Activated CD4-positive, alpha-beta T cell treated with anti-CD3 and anti-CD28 coated beads for 36 hours (primary cell): ENCODE measurements around the gene SV2A. TPM values are rescaled to one million over a fixed set of nuclear protein-coding genes. Genes with fewer than 3 reads are reported as not detected.

Experiments
- ATAC-seq: fragments of 200-7000 bp; cut with Tn5 transposase; one replicate; pipeline ENCODE4 v1.10.0; 2021; ENCODE audit warnings: mild to moderate bottlenecking, moderate library complexity
- CTCF ChIA-PET: fragments of 350-600 bp; sonication (Branson Sonifier 250); formaldehyde crosslinking; loops from one replicate; lab custom pipeline; 2021; ENCODE audit warnings: antibody characterized with exemption; lab: Charles Lee
- POLR2A ChIA-PET: fragments of 350-600 bp; sonication (Branson Sonifier 250); formaldehyde crosslinking; loops from one replicate; lab custom pipeline; 2021; ENCODE audit warnings: antibody characterized with exemption, inconsistent platforms; lab: Charles Lee
- DNase-seq: peaks from one replicate; pipeline ENCODE4 v3.0.0-alpha.2; 2020
- H3K27ac Mint-ChIP-seq: one replicate; pipeline ENCODE4 v1.8.0; 2021; ENCODE audit warnings: mixed read lengths
- H3K27me3 Mint-ChIP-seq: one replicate; pipeline ENCODE4 v1.8.0; 2021; ENCODE audit warnings: mixed read lengths
- H3K36me3 Mint-ChIP-seq: one replicate; pipeline ENCODE4 v1.8.0; 2021; ENCODE audit warnings: low read depth, mixed read lengths
- H3K4me1 Mint-ChIP-seq: one replicate; pipeline ENCODE4 v1.8.0; 2021; ENCODE audit warnings: mixed read lengths
- H3K4me3 Mint-ChIP-seq: one replicate; pipeline ENCODE4 v1.8.0; 2021; ENCODE audit warnings: mild to moderate bottlenecking, moderate library complexity, mixed read lengths
- H3K9me3 Mint-ChIP-seq: one replicate; pipeline ENCODE4 v1.8.0; 2021; ENCODE audit warnings: low read depth, mixed read lengths
- intact Hi-C, 2 experiments: fragments of 100-400 bp; cut with DNase I in 1 of 2; cut with micrococcal nuclease in 1 of 2; formaldehyde crosslinking; loops; one replicate each; pipeline versions ENCODE4 v1.14.2 to v1.15.1; 2022 to 2024; cut with DNase I, micrococcal nuclease
- total RNA-seq, 2 experiments: library from RNA; stranded (reverse); gene quantifications; one replicate each; pipeline ENCODE4 v1.2.3, GENCODE V29; 2021

The SV2A gene
- total RNA-seq, 2 experiments from 2014 or later, result 7.8 to 8.5 TPM

DNA sequence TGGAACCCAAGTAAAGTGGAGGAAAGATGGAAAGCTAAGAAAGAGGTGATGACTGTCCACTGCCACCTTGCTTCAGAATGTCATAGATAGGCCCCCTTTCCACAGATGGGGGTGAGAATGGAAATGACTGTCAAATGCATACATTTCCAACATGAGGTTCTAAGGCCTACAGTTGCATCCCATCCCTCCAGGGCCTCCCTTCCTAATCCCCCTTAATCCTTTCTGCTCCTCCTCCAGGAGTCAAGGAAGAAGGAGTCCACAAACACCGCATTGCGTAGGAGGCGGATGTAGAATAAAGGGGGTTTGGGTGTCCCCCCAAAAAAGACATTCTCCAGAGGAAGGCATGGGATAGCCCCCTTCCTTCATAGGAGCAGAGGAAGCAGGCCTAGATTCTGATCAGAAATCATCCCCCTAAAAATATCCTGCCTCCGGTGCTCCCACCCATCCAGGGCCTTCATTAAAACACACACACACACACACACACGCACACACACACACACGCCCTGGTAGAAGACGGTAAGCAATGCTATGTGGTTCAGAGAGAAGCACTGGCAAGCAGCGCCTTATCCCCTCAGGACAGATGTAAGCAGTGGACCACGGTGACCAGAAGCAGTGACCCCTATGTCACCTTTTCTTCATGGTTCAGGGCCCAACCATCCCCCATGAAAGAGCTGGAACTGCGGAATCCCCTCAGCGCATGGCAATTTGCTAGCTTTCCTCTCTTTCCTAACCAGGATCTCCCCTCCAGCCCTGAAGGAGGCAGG is 2.0 kb downstream of the SV2A start:
- H3K27ac Mint-ChIP-seq, result no peak overlapping the region
- H3K36me3 Mint-ChIP-seq, result no peaks in the 10 kb centered on the region
- ChIA-PET CTCF (interaction anchor here (0.7 kb wide), 1 partner anchor 121 kb away, joined by 4 read pairs; no protein-coding TSS in a partner anchor), POLR2A (interaction anchor here (1.1 kb wide), 1 partner anchor 13 kb away, joined by 3 read pairs; no protein-coding TSS in a partner anchor)
- ATAC-seq (no peak), DNase-seq (no peak)
- peaks cover 19% of the 10 kb centered on the region for H3K4me1 Mint-ChIP-seq
- peaks cover 2% of the 10 kb centered on the region for H3K27me3 Mint-ChIP-seq
- intact Hi-C loops, result no loop called here
- H3K9me3 Mint-ChIP-seq, result no peaks in the 10 kb centered on the region
- peak overlapping the region; percentile 78 for H3K4me3 Mint-ChIP-seq

DNA sequence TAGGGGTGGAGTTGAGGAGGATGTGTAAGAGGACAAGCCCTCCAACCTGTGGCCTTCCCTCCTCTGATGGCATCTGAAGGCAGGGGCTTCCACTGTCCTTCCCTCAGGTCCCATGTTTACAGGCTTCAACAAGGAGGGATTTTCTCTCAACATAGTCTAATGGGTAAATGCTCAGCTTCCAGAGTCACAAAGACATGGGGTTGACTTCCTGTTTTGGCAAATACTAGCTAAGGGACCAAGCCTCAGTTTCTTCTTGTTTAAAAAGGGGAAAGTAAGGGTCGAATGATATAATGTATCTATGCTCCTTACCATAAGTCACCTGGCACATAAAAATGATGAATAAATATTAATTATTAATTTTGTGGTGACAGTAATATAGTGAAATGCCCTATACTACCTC is 3.1 kb downstream of the SV2A start:
- Mint-ChIP-seq H3K27ac (no peak overlapping the region), H3K4me1 (peaks cover 19% of the 10 kb centered on the region), H3K36me3 (no peaks in the 10 kb centered on the region), H3K27me3 (peaks cover 2% of the 10 kb centered on the region), H3K9me3 (no peaks in the 10 kb centered on the region), H3K4me3 (no peak overlapping the region)
- DNase-seq (no peak), ATAC-seq (no peak)
- intact Hi-C loops, result no loop called here
- ChIA-PET CTCF (no interaction called here), POLR2A (interaction anchor here (0.5 kb wide), 1 partner anchor 358 kb away, joined by 6 read pairs; no protein-coding TSS in a partner anchor)

DNA sequence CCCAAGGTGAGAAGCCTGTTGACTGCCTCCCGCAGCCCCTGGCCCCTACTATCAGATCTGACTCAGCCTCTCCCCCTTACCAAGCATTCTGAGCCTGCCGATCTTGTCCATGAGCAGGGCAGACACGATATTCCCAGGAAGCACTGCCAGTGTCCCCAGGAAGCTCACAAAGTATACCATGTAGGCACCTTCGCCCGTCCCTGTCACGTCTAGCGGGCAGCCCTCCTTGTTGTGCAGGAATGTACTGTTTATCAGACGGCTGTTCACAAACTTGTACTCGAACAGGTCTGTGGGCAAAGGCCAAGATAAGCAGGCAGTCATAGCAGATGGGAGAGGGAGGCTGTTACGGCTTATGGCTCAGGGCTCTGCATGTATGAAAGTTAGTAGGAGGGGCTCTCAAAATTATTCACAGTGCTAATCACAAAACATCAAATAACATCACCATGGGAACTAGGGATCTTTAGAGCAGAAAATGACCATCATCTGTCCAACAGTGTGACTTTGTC is 11.0 kb downstream of the SV2A start:
- Mint-ChIP-seq H3K4me1 (no peaks in the 10 kb centered on the region), H3K4me3 (no peak overlapping the region), H3K36me3 (peaks cover 9% of the 10 kb centered on the region), H3K27me3 (no peaks in the 10 kb centered on the region), H3K9me3 (no peaks in the 10 kb centered on the region), H3K27ac (no peak overlapping the region)
- ChIA-PET POLR2A (no interaction called here), CTCF (interaction anchor here (0.5 kb wide), 1 partner anchor 210 kb away, joined by 3 read pairs; no protein-coding TSS in a partner anchor)
- intact Hi-C loops, result no loop called here
- DNase-seq (no peak), ATAC-seq (no peak)

DNA sequence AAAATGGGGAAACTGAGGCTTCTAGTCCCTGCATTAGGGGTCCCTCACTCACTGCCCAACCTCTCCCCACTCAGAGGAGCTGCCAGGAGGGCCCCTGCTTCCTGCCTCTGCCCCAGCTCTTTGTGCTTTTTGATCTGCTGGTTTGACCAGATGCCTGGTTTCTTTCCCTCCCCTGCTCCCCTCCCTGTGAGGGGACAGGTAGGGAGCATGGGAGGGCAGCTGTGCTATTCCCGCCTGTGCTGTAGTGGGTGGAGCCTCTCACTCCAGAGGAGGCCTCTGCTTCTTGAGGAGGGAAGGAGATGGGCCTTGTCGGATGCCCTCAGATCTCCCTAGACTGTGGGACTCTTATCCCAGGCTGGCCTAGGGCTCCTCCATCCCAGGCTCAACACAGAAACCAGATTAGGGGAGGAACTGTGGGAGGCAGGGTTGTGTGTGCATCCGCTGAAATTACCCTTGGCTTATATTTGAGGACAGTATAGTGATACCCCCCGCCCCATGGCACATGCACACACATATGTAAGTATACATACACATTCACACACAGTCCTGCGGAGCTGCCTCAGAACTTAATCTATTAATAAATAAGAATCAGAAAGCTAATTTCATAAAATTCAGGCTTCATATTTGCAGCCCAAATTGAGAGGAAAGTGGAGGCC is 13.7 kb downstream of the SV2A start:
- Mint-ChIP-seq H3K36me3 (peaks cover 25% of the 10 kb centered on the region), H3K27ac (no peak overlapping the region), H3K4me1 (peaks cover 15% of the 10 kb centered on the region), H3K9me3 (no peaks in the 10 kb centered on the region), H3K4me3 (no peak overlapping the region), H3K27me3 (no peaks in the 10 kb centered on the region)
- DNase-seq (no peak), ATAC-seq (no peak)
- ChIA-PET CTCF (interaction anchor here (0.6 kb wide), 1 partner anchor 15 kb away, joined by 4 read pairs; no protein-coding TSS in a partner anchor), POLR2A (interaction anchor here (1.3 kb wide), 1 partner anchor 16 kb away, joined by 3 read pairs; a partner anchor contains a TSS)
- intact Hi-C loops, result no loop called here

DNA sequence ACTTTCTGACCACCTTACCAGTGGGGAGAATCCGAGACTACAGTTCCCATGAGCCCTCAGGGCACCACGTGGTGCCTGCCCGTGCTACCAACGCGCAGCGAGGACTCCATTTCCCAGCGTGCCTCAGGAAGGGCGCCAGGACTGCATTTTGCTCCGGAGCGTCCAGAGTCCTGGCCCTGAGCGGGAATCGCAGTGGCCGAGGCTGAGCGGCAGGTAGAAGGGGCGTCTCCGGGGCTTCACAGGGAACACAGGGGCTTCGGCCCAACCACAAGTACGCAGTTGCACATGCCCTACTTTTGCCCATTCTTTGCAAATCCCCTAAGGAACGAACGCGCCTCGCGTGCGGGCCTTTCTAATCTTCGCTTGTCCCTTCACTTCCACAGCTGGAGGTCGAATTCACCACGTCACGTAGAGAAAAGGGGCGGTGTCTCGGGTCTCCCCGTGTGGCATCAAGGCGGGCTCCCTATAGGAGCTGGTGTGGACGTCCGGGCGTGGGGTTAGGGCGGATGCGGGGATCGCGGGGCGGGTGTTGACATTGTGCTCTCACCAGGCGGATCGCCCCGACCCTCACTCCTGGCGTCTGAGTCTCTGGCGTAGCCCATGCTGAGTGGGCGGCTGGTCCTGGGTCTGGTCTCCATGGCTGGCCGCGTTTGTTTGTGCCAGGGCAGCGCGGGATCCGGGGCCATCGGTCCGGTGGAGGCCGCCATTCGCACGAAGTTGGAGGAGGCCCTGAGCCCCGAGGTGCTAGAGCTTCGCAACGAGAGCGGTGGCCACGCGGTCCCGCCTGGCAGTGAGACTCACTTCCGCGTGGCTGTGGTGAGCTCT is 18.0 kb downstream of the SV2A start, which contains the start of gene BOLA1:
Gene BOLA1 (plus strand): TSS at position 109 of the 825 bp plus-strand sequence. CDS start 492 bp downstream, at position 601.
- H3K9me3 Mint-ChIP-seq, result no peaks in the 10 kb centered on the region
- peak; percentile 99 for ATAC-seq

DNA sequence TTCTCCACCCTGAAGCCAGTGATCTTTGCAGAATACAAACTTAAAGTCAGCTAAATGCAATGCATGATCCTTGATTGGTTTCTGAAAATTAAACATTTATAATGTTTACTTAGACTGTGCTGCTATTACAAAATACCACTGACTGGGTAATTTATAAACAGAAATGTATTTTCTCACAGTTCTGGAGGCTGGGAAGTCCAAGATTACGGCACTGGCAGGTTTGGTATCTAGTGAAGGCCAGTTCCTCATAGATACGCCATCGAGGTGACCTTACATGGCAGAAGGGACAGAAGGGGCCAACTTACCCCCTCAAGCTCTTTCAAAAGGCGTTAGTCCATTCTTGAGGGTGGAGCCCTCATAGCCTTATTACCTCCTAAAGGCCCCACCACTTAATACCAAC is 21.1 kb downstream of the SV2A start:
- no peaks in the 10 kb centered on the region for H3K27me3 Mint-ChIP-seq
- intact Hi-C loops, result loop anchor here in 1 of 2 experiments (10.0 kb wide), 1 partner anchor 268 kb away; no protein-coding TSS in a partner anchor
- no peak for DNase-seq
- ChIA-PET POLR2A (no interaction called here), CTCF (no interaction called here)
- ATAC-seq, result no peak
- H3K4me3 Mint-ChIP-seq, result no peak overlapping the region
- no peaks in the 10 kb centered on the region for H3K9me3 Mint-ChIP-seq
- H3K4me1 Mint-ChIP-seq, result peaks cover 18% of the 10 kb centered on the region
- no peak overlapping the region for H3K27ac Mint-ChIP-seq
- H3K36me3 Mint-ChIP-seq, result peaks cover 17% of the 10 kb centered on the region

More for the DNA sequence above, 18.0 kb downstream of the SV2A start, which contains the start of gene BOLA1:
- H3K27me3 Mint-ChIP-seq, result no peaks in the 10 kb centered on the region
- peak; percentile 91 for DNase-seq
- intact Hi-C loops, result loop anchor here (1.0 to 10.0 kb wide), 9 partner anchors 11 to 337 kb away; partner anchors contain the start of genes SF3B4 (in 2 of the 2), ANP32E (in 1 of the 2) and VPS45 (in 1 of the 2)
- ChIA-PET POLR2A (interaction anchor here (1.4 kb wide), 1 partner anchor 13 kb away, joined by 33 read pairs; a partner anchor contains a TSS), CTCF (interaction anchor here (1.4 kb wide), 1 partner anchor 288 kb away, joined by 4 read pairs; no protein-coding TSS in a partner anchor)
- peak within 1 kb of the TSS; percentile 95 for H3K27ac Mint-ChIP-seq
- peaks cover 18% of the 10 kb centered on the region for H3K4me1 Mint-ChIP-seq
- peak within 1 kb of the TSS; percentile 89 for H3K4me3 Mint-ChIP-seq
- peaks cover 23% of the 10 kb centered on the region for H3K36me3 Mint-ChIP-seq

DNA sequence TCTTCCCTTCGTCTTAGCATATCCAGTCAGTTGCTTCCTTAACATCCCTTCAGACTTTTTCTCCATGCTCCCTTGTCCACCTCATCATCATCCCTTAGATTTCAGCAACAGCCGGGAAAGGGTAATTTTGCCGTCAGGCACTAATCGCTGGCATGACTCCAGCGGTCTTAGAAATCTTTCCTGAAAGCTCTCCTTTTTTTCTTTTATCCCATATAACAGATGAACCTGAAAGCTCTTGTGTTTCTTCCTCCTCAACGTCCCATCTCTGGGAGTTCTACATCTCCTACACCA is 28.7 kb downstream of the SV2A start:
- Mint-ChIP-seq H3K9me3 (no peaks in the 10 kb centered on the region), H3K4me3 (no peak overlapping the region), H3K4me1 (no peaks in the 10 kb centered on the region), H3K36me3 (no peaks in the 10 kb centered on the region), H3K27ac (no peak overlapping the region), H3K27me3 (no peaks in the 10 kb centered on the region)
- DNase-seq, result no peak
- intact Hi-C loops, result loop anchor here (1.0 kb wide), 7 partner anchors 10 to 345 kb away; partner anchors contain the start of genes BOLA1 (in 2 of the 2), SF3B4 (in 2 of the 2), OTUD7B (in 1 of the 2) and VPS45 (in 1 of the 2)
- ChIA-PET CTCF (interaction anchor here (0.7 to 1.5 kb wide), 3 partner anchors 10 to 298 kb away, joined by 4 to 6 read pairs (median 4); no protein-coding TSS in a partner anchor), POLR2A (interaction anchor here (0.7 to 4.8 kb wide), 4 partner anchors 11 to 179 kb away, joined by 3 to 33 read pairs (median 4); partner anchors contain the start of genes BOLA1 and VPS45)
- no peak for ATAC-seq

DNA sequence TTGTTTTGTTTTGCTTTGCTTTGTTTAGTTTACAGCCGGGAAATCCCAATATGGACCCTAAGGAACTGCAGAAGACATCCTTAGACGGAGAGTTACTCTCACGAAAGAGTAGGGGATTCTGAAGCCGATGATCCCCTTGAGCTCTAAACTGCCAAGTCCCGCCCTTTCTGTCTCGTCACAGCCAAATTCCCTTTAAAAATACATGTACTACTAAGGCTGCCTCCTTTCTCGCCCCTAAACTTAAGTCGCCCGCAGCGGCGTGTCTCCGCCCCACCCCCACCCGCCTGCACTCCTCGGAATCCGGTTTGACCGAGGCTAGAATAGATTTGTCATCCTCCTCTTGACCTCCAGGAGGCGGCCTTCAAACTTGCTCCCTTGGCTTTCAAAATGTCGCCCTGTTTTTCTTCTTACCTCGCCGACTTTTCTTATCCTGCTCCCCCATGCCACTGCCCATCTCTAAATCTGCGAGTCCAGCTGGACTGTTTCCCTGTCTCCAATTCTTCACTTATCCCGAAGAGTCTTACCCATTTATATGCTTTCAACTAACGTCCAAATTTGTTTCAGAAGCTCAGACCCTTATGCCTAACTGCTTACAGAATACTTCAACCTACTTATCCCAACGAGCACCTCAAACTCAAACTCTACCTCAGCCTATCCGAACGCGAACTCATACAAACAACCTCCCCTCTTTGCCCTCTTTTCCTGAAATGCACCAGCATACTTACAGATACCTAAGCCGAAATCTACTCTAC is 29.2 kb downstream of the SV2A start:
- Mint-ChIP-seq H3K36me3 (no peaks in the 10 kb centered on the region), H3K4me1 (no peaks in the 10 kb centered on the region), H3K27ac (no peak overlapping the region), H3K27me3 (no peaks in the 10 kb centered on the region), H3K9me3 (no peaks in the 10 kb centered on the region), H3K4me3 (no peak overlapping the region)
- intact Hi-C loops, result loop anchor here (1.0 kb wide), 7 partner anchors 11 to 346 kb away; partner anchors contain the start of genes BOLA1 (in 2 of the 2), SF3B4 (in 2 of the 2), OTUD7B (in 1 of the 2) and VPS45 (in 1 of the 2)
- DNase-seq (peak; percentile 91), ATAC-seq (peak; percentile 17)
- CTCF ChIA-PET, result interaction anchor here (0.7 to 1.5 kb wide), 8 partner anchors 10 to 299 kb away, joined by 3 to 6 read pairs (median 4); no protein-coding TSS in a partner anchor
- POLR2A ChIA-PET, result interaction anchor here (0.6 to 4.8 kb wide), 20 partner anchors 11 to 347 kb away, joined by 3 to 33 read pairs (median 6); partner anchors contain the start of genes ANP32E, BOLA1, OTUD7B and PLEKHO1

DNA sequence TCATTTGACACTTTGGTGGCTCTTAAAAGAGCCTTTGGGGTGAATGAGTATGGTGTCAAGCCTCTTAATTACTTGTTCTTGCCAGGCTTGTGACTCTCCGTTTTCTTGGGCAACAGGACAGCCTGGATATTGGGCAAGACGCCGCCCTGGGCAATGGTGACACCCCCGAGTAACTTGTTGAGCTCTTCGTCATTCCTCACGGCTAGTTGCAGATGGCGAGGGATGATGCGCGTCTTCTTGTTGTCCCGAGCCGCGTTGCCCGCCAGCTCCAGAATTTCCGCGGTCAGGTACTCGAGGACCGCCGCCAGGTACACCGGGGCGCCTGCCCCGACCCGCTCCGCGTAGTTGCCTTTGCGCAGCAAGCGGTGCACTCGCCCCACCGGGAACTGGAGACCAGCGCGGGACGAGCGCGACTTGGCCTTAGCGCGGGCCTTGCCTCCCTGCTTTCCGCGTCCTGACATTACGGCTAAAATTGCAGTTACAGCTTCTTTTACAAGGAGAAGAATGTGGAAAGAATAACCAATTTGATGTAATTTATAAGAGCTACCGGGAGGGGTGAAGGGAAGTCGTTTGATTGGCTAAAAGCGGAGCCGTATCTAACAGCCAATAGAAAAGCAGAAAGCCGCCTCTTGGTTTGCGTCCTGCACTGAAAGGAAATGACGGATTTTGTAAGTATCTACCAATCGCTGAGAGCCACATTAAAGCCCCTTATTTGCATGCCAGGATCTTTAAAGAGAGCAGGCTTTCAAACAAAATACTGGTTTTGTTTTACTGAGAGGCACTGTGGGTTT is 30.0 kb downstream of the SV2A start:
- peak; percentile 86 for DNase-seq
- Mint-ChIP-seq H3K27me3 (no peaks in the 10 kb centered on the region), H3K4me3 (no peak overlapping the region), H3K9me3 (no peaks in the 10 kb centered on the region), H3K27ac (no peak overlapping the region), H3K4me1 (no peaks in the 10 kb centered on the region), H3K36me3 (no peaks in the 10 kb centered on the region)
- intact Hi-C loops, result loop anchor here (1.0 kb wide), 7 partner anchors 12 to 347 kb away; partner anchors contain the start of genes BOLA1 (in 2 of the 2), SF3B4 (in 2 of the 2), OTUD7B (in 1 of the 2) and VPS45 (in 1 of the 2)
- ATAC-seq, result peak; percentile 59
- POLR2A ChIA-PET, result interaction anchor here (0.5 to 4.8 kb wide), 26 partner anchors 12 to 1185 kb away, joined by 3 to 33 read pairs (median 4); partner anchors contain the start of genes ANP32E, BOLA1, OTUD7B and PLEKHO1
- CTCF ChIA-PET, result interaction anchor here (0.8 to 1.5 kb wide), 7 partner anchors 40 to 299 kb away, joined by 3 to 6 read pairs (median 4); no protein-coding TSS in a partner anchor
